ENCODE data around the gene RAB6C.
A peak's percentile ranks its signal among the peaks of the same experiment; 100 is the strongest.
"Not testable (repeated sequence)": the region's sequence is repeated elsewhere in the genome, so short reads cannot be mapped to it uniquely, and the experiment has no call there.

RAB6C gene

DNA sequence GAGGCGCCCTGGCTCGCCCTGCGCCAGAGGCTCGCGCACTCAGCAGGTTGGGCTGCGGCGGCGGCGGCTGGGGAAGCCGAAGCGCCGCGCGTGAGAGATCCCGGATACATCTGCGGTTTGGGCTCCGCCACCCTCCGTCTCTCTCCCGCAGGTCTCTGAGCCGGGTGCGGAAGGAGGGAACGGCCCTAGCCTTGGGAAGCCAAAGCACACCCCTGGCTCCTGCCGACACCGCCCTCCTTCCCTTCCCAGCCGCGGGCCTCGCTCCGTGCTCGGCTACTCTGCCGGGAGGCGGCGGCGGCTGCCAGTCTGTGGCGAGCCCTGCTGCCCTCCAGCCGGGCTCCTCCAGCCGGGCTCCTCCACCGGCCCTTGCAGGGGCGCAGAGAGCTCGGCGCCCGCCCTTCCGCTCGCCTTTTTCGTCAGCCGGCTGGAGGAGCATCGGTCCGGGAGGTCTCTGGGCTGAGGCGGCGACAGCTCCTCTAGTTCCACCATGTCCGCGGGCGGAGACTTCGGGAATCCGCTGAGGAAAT, at the start of gene RAB6C:
Gene RAB6C, plus strand, starts transcription at position 38 of the 527 bp plus-strand sequence. Its CDS starts 450 bp downstream, at position 488.
- not testable (repeated sequence) for DNase-seq (ENCODE audit: low spot score)

GRCh38 chr2:129930451-129930850, 49.0 kb upstream of the RAB6C start:
- no peak for DNase-seq (ENCODE audit: low spot score)

- DNase-seq (ENCODE audit: low spot score), result not testable (repeated sequence)
These were observed 46.1 kb upstream of the RAB6C start for GRCh38 chr2:129933387-129933786.

DNA sequence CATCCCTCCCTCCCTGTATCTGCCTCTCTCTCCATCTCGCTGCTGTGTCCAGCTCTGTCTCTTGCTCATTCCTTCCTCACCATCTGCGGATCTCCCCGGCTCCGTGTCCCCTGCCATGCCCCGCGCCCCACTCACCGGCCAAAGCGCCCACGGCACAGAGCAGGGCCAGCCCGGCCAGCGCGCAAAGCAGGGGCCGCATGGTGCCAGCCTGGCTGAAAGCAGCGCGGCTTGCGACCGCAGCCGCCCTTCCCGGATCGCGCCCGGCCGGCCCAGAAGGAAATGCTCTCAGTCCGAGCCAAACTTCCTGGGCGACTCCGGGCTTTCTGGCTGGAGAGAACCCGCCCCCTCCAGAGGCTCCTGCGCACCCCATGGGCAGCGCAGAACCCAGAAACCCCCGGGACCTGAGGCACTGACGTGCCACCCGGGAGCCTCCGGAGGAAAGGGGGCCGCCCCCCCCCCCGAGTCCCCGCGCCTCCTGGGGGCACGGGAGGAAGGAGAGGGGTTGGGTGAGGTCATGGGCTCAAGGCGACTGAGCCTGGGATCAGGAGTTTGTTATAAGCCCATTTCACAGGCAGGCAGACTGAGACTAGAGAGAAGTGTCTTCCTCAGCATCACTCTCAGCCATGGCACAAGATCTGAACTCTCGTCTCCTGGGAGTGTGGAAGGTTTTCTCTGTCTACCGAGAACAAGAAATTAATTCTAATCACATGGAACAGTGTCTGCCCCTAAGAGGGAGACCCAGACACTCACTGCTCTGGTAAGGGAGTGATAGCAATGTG, 45.2 kb upstream of the RAB6C start:
- no peak for DNase-seq (ENCODE audit: low spot score)

DNA sequence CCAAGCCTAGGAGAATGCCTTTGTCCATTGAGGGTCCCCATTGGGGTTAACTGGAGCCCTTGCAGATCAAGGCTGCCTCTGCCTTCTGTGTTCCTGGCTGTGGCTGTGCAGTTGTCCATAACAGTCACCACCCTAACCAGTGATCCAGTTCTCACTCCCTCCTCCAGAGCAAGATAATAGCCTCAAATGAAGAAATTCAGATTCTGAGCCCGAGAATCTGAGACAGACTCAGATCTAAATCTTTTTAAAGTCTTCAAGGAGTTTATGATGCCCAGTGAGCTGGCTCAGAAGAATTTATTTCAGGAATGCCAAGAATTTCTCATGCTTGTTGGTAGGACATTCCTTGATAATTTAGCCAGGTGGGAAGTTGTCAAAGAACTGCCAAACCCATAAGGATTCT, 44.3 kb upstream of the RAB6C start:
- no peak for DNase-seq (ENCODE audit: low spot score)

DNA sequence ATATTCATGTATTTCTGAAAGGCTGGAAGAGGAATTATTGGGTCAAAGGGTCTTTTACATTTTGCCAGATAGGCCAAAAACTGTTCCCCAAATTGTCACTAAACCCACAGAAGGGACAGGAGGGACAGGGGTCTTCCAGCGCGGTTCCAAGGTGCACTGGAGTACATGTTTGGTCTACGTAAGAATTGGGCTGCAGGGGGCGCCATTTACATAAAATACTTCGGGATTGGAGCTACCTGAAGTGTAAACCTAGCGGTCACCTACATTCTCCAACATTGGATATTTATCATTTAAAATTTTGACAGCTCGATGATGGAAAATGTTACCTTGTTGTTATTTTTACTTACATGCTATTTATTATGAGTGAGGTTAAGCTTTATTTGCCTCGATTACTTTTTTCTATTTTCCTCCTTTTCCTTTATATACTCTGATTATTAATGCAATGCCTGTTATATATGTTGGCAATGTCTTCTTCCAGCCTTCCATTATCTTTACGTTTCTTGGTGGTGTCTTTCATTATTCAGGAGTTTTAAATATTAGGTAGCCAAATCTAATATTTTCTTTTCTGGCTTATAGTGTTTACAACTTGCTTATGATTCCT, 43.0 kb upstream of the RAB6C start:
- DNase-seq (ENCODE audit: low spot score), result peak; percentile 70

DNA sequence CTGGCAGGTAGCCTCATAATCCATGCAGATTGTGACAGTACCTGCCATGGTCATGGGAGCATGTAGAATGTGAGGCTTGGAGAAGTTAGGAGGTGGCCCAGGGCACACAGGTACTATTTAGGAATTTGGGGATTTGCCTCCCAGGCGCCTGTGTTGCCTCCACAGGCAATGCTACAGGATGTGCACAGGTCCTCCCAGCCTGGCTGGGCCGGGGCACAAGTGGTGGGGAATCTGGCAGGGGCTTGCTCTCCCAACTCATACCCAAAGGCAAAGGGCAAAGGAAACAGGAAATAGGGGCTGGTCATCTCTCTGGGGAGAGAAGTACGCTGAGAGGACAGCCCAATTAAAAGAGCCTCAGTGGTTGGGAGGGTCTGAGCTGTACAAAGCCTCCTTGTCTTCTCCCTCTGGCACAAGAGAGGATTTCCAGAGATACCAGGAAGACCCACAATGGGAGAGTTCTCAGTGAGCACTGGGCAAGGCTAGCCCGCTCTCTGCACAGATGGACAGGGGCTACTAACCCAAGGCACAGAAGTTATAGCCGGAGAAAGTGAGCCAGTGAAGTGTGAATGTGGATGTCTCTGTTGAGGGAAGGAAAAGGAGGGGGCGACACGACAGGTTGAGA, 40.5 kb upstream of the RAB6C start:
- not testable (repeated sequence) for DNase-seq (ENCODE audit: low spot score)

GRCh38 chr2:129943456-129943855, 36.0 kb upstream of the RAB6C start:
- not testable (repeated sequence) for DNase-seq (ENCODE audit: low spot score)

- DNase-seq (ENCODE audit: low spot score), result no peak
These were observed 33.9 kb upstream of the RAB6C start for GRCh38 chr2:129945557-129945956.

GRCh38 chr2:129947712-129948111, 31.8 kb upstream of the RAB6C start:
- DNase-seq (ENCODE audit: low spot score), result not testable (repeated sequence)

GRCh38 chr2:129956171-129956570, 23.3 kb upstream of the RAB6C start:
- DNase-seq (ENCODE audit: low spot score), result not testable (repeated sequence)

DNA sequence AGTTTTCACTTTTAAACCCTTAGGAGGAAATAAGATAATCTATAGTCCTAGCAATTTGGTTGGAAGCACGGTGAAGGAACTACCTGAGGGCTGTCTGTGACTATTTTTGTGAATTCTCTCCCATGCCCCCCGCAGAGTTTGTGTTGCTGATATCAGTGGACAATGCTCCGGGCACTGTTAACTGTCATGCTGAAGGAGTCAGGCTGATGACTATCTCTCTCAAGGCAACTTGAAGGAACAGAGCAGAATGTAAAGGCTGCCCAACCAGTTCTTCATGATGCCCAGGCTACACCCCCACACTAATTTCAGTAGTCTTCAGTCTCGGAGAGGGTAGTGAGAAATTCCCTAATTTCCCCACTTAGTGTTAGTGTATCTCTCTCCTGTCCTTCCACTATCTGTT, 21.6 kb upstream of the RAB6C start:
- DNase-seq (ENCODE audit: low spot score), result no peak

- not testable (repeated sequence) for DNase-seq (ENCODE audit: low spot score)
These were observed 20.7 kb upstream of the RAB6C start for GRCh38 chr2:129958736-129959135.

DNA sequence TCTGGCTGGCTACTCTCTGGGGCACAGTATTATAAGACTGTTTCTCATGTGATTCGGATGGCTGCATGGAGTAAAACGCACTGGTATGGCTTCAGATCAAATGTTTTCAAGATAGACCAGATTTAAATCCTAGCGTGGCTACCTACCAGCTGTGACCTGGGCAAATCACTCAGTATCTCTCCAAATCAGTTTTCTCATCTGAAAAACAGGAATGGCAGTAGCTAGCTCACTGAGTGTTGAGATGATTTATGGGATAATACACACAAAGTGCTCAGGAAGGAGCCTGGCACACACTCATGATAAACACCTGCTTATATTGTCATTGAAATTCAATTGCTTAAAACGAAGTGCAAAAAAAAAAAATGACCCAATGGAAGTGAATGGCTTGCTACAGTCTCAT, 10.9 kb upstream of the RAB6C start:
- DNase-seq (ENCODE audit: low spot score), result not testable (repeated sequence)

DNA sequence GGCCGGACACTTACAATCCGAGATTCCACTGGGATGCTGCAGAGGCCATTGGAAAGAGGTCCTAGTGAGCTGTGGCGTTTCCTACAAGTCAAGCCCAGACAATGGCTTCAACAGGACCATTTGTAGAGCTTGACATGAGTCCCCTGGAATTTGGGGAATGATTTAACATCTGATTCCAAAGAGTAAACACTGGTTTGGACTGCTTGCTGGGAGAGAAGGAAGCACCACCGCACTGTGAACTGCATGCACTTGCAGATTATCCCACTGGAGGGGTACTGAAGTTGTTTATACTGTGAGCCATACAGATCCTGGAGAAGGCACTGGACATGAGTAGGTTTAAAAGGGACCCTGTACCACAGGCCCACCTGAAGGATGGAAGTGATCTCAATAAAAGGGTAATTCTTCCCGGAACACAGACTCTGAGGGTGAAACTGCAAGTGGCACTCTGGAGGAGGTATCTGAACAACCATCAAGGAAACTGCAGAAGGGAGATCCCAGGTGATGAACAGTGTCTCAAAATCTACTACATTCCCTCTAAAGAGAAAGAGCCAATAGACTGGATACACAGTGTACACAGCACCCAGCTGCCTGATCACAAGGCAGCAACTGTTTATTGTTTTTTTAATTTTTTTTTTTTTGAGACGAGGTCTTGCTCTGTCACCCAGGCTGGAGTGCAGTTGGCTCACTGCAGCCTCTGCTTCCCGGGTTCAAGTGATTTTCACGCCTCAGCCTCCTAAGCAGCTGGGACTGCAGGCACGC, 4.3 kb upstream of the RAB6C start:
- no peak for DNase-seq (ENCODE audit: low spot score)

- not testable (repeated sequence) for DNase-seq (ENCODE audit: low spot score)
These were observed 2.5 kb upstream of the RAB6C start for GRCh38 chr2:129976969-129977368.

DNA sequence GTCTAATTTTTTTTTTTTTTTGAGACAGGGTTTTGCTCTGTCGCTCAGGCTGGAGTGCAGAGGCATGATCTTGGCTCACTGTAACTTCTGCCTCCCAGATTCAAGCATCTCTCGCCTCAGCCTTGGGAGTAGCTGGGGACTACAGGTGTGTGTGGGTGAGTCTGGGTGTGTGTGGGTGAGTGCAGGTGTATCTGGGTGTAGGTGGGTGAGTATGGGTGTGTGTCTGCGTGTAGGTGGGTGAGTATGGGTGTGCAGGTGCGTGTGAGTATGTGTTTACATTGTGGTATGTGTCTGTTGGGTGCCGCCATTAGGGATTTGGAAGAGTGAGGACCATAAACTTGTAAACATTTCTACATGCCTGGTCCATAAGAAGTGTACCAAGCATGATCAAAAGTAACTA, 1.5 kb upstream of the RAB6C start:
- DNase-seq (ENCODE audit: low spot score), result no peak

DNA sequence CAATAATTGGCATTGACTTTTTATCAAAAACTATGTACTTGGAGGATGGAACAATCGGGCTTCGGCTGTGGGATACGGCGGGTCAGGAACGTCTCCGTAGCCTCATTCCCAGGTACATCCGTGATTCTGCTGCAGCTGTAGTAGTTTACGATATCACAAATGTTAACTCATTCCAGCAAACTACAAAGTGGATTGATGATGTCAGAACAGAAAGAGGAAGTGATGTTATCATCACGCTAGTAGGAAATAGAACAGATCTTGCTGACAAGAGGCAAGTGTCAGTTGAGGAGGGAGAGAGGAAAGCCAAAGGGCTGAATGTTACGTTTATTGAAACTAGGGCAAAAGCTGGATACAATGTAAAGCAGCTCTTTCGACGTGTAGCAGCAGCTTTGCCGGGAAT, 780 bp downstream of the RAB6C start:
- DNase-seq (ENCODE audit: low spot score), result not testable (repeated sequence)

DNA sequence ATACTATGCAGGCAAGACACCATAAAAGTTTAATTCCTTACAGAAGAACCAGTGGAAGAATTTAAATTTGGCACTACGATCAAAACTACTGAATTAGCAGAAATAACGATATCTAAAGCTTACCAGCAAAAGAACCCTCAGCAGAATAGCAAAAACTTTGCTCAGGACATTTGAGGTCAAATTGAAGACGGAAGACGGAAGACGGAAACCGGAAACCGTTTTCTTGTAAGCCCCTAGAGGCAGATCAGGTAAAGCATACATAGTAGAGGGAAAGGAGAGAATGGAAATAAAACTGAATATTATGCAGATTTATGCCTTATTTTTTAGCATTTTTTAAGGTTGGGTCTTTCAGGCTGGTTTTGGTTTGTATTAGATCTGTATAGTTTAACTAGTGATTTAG, 2.2 kb downstream of the RAB6C start:
- DNase-seq (ENCODE audit: low spot score), result not testable (repeated sequence)

DNA sequence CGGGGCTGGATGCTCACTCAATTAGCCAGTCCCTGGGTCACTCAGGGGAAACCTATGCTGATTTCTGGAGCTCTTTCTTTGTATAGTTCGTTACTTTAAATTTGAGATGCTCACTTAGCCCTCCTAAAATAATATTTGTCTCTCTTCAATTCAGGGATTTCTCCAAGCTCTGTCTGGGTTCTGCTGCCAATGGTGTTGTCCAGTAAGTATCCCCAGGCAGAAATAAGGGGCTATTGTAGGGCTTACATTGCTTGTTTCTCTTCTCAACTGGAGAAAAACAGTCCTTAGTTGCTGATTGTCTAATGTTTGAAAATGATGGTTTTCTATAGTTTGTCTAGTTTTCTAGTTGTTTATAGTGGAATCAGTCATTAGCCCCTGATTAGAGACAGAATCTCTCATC, 5.0 kb downstream of the RAB6C start:
- DNase-seq (ENCODE audit: low spot score), result no peak

- DNase-seq (ENCODE audit: low spot score), result not testable (repeated sequence)
These were observed 13.0 kb downstream of the RAB6C start for GRCh38 chr2:129992415-129993006.

GRCh38 chr2:129993151-129993550, 13.7 kb downstream of the RAB6C start:
- DNase-seq (ENCODE audit: low spot score), result not testable (repeated sequence)
